HFF-Myc (cell line): Measurements from ENCODE around the gene ADAM11.

Experiments used
- DNase-seq: peaks from one replicate; pipeline ENCODE4 v3.0.0-alpha.2; 2011; ENCODE audit warnings: low read depth; ENCODE audit errors: extremely low read depth
- H3K4me3 ChIP-seq: replicated peaks from 2 replicates; pipeline ENCODE4 v1.5.1; 2011; ENCODE audit warnings: low read depth, mild to moderate bottlenecking, control low read depth, low read length
- TF ChIP-seq, protein P1 (sequence below): IDR thresholded peaks from 2 replicates; pipeline ENCODE4 v1.5.1; 2012; ENCODE audit warnings: mild to moderate bottlenecking, low read depth, low read length, control low read depth; ENCODE audit errors: missing control alignments

Gene ADAM11

GRCh38 chr17:44829523-44830358 lies 71.0 kb downstream of the ADAM11 start, which contains the start of gene GJC1:
TSS of gene GJC1 (minus strand) at chr17:44830287. CDS start at chr17:44805817, 24,470 bp downstream.
- H3K4me3 ChIP-seq, result peak within 1 kb of the TSS; percentile 92
- TF ChIP-seq, protein P1, sequence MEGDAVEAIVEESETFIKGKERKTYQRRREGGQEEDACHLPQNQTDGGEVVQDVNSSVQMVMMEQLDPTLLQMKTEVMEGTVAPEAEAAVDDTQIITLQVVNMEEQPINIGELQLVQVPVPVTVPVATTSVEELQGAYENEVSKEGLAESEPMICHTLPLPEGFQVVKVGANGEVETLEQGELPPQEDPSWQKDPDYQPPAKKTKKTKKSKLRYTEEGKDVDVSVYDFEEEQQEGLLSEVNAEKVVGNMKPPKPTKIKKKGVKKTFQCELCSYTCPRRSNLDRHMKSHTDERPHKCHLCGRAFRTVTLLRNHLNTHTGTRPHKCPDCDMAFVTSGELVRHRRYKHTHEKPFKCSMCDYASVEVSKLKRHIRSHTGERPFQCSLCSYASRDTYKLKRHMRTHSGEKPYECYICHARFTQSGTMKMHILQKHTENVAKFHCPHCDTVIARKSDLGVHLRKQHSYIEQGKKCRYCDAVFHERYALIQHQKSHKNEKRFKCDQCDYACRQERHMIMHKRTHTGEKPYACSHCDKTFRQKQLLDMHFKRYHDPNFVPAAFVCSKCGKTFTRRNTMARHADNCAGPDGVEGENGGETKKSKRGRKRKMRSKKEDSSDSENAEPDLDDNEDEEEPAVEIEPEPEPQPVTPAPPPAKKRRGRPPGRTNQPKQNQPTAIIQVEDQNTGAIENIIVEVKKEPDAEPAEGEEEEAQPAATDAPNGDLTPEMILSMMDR, result no peak
- no peak for DNase-seq

DNA sequence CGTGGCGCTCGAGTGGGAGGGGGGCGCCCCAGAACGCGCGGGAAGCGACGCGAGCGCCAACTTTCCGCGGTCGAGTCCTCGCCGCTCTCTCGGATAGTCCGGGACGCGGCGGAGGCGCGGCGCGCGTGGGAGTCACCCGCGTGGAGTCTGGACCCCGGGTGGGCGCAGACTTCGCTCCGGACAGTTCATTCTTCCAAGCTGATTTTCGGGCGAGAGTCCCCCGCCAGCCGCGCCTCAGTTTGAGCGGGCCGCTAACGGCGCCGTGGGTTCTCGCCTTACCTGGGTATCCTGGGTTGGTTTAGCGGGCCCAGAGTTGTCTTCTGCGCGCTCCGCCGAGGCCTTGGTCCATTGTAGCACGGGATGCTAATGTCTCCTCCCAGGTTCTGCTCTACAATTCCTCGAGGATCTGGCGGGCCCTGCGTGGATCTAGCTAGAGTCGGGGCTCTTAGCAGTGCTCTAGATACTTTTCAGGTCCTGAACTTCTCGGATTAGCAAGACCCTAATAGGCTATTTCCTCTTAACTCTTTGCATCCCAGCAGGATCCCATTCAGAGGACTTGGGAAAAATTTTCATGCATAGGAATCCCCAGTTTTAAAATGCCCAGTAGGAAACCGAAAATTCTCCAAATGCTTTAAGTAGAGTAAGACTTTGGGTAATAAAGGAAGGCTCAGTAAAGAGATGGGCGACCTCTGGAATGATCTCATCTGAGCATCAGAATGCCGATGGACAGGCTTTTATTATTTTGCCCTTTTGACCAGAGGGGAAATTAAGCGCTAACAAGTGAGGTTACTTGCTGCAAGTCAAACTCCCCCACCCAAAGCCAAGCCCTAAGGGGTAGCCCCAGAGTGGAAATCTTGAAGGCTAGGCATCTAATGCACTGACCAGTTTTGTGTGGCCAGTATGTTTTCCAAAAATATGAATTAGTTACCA lies 71.8 kb downstream of the ADAM11 start:
- H3K4me3 ChIP-seq, result peak overlapping the region; percentile 92
- TF ChIP-seq, protein P1, result no peak
- no peak for DNase-seq

DNA sequence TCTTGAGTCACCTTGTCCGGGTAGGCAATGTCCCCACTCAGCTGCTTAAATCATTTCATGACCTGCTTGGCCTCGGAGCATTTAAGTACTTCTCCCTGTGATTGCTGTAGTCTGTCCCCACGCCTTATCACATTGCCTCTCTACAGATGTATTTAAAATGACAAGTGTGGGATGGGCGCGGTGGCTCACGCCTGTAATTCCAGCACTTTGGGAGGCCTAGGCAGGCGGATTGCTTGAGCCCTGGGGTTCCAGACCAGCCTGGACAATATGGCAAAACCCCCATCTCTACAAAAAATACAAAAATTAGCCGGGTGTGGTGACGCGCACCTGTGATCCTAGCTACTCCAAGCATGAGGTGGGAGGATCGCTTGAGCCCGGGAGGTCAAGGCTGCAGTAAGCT lies 72.6 kb downstream of the ADAM11 start:
- no peak overlapping the region for H3K4me3 ChIP-seq
- TF ChIP-seq, protein P1, result no peak
- DNase-seq, result no peak
